ENCODE data around the gene IL16. TPM values are rescaled to one million over a fixed set of nuclear protein-coding genes. Genes with fewer than 3 reads are reported as not detected.
"Not testable (repeated sequence)": the region's sequence is repeated elsewhere in the genome, so short reads cannot be mapped to it uniquely, and the experiment has no call there.

IL16 gene
- total RNA-seq, 1 donor from 2014 or later: 34.6 TPM

DNA sequence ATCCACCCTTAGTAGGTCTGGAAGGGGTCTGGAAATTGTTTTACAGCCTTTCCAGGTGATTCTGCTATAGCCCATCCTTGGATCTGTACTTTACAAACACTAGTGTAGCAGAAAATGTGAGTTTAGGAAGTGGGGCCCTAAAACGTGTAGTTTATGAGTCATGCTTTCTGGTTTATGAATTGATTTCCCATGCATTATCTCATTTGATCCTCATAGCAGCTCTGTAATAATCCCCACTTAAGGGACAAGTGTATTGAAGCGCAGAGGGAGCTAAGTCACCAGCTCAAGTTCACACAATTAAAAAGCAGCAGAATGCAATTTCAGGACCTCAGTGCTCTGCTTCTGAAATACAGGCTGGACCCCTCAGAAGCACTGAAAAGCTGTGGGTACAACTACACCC, 149.9 kb downstream of the IL16 start:
- Histone ChIP-seq H3K4me1 (no peaks in the 10 kb centered on the region), H3K27ac (no peak overlapping the region), H3K27me3 (ENCODE audit: low read depth) (no peaks in the 10 kb centered on the region), H3K4me3 (no peak overlapping the region), H3K36me3 (no peaks in the 10 kb centered on the region), H3K9me3 (no peaks in the 10 kb centered on the region)
- no peak for TF ChIP-seq CTCF (IDR thresholded peaks at IDR 0.05)
- ATAC-seq (no peak), DNase-seq (no peak)
- intact Hi-C loops (cut with DNase I): no loop called here

GRCh38 chr15:81347910-81348309, 151.2 kb downstream of the IL16 start:
- Histone ChIP-seq H3K4me1 (no peaks in the 10 kb centered on the region), H3K27me3 (ENCODE audit: low read depth) (no peaks in the 10 kb centered on the region), H3K27ac (no peak overlapping the region), H3K36me3 (no peaks in the 10 kb centered on the region), H3K4me3 (no peak overlapping the region), H3K9me3 (no peaks in the 10 kb centered on the region)
- DNase-seq (no peak), ATAC-seq (no peak)
- intact Hi-C loops (cut with DNase I): no loop called here
- TF ChIP-seq CTCF (IDR thresholded peaks at IDR 0.05): no peak

DNA sequence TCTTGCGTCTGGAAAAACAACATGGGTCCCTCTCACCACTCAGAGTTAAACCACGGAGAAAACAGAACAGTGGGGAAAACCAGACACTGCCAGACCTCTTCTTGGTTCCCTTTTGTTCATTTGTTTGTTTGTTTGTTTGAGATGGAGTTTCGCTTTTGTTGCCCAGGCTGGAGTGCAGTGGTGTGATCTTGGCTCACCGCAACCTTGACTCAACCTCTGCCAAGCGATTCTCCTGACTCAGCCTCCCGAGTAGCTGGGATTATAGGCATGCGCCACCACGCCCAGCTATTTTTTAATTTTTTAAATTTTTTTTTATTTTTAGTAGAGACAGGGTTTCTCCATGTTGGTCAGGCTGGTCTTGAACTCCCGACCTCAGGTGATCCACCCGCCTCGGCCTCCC, 152.0 kb downstream of the IL16 start:
- intact Hi-C loops (cut with DNase I); DNase-seq: not testable (repeated sequence)

GRCh38 chr15:81349271-81349670, 152.6 kb downstream of the IL16 start:
- no peak overlapping the region for H3K27ac ChIP-seq
- H3K9me3 ChIP-seq: no peaks in the 10 kb centered on the region
- ATAC-seq (no peak), DNase-seq (no peak)
- H3K4me3 ChIP-seq: no peak overlapping the region
- no peaks in the 10 kb centered on the region for H3K27me3 ChIP-seq (ENCODE audit: low read depth)
- TF ChIP-seq CTCF (IDR thresholded peaks at IDR 0.05): no peak
- intact Hi-C loops (cut with DNase I): no loop called here
- no peaks in the 10 kb centered on the region for H3K36me3 ChIP-seq
- H3K4me1 ChIP-seq: no peaks in the 10 kb centered on the region

More for the DNA sequence above, 152.0 kb downstream of the IL16 start:
- not testable (repeated sequence) for H3K27ac ChIP-seq; ATAC-seq; H3K4me3 ChIP-seq; H3K9me3 ChIP-seq; H3K36me3 ChIP-seq; H3K27me3 ChIP-seq (ENCODE audit: low read depth); H3K4me1 ChIP-seq

GRCh38 chr15:81351651-81352050, 155.0 kb downstream of the IL16 start:
- no peak for TF ChIP-seq CTCF (IDR thresholded peaks at IDR 0.05)
- no peaks in the 10 kb centered on the region for H3K9me3 ChIP-seq
- no peak for DNase-seq
- H3K4me1 ChIP-seq: no peaks in the 10 kb centered on the region
- ATAC-seq: no peak
- intact Hi-C loops (cut with DNase I): no loop called here
- H3K27ac ChIP-seq: no peak overlapping the region
- H3K4me3 ChIP-seq: no peak overlapping the region
- H3K27me3 ChIP-seq (ENCODE audit: low read depth): no peaks in the 10 kb centered on the region
- H3K36me3 ChIP-seq: no peaks in the 10 kb centered on the region

GRCh38 chr15:81356252-81356651, 159.6 kb downstream of the IL16 start:
- no peak for DNase-seq
- H3K36me3 ChIP-seq: no peaks in the 10 kb centered on the region
- ATAC-seq: no peak
- no peak overlapping the region for H3K4me3 ChIP-seq
- TF ChIP-seq CTCF (IDR thresholded peaks at IDR 0.05): no peak
- no peaks in the 10 kb centered on the region for H3K4me1 ChIP-seq
- H3K27ac ChIP-seq: no peak overlapping the region
- H3K27me3 ChIP-seq (ENCODE audit: low read depth): no peaks in the 10 kb centered on the region
- intact Hi-C loops (cut with DNase I): no loop called here
- H3K9me3 ChIP-seq: no peaks in the 10 kb centered on the region

Measured in lower lobe of right lung (tissue), 2 donors.